ENCODE data around the gene SCMH1. TPM values are rescaled to one million over a fixed set of nuclear protein-coding genes. Genes with fewer than 3 reads are reported as not detected.
"Not testable (repeated sequence)": the region's sequence is repeated elsewhere in the genome, so short reads cannot be mapped to it uniquely, and the experiment has no call there.

Gene SCMH1
- total RNA-seq, 1 experiment from 2014 or later = 25.9 TPM

GRCh38 chr1:41192456-41193178 is 49.5 kb downstream of the SCMH1 start:
- DNase-seq = no peak
- intact Hi-C loops (cut with micrococcal nuclease; ENCODE audit: unreplicated experiment) = no loop called here
- no peaks in the 10 kb centered on the region for H3K27me3 Mint-ChIP-seq (ENCODE audit: unreplicated experiment)
- H3K27ac Mint-ChIP-seq (ENCODE audit: unreplicated experiment) = no peak overlapping the region
- H3K4me3 Mint-ChIP-seq (ENCODE audit: low read depth, unreplicated experiment) = no peak overlapping the region
- TF ChIP-seq CTCF (IDR thresholded peaks at IDR 0.05; ENCODE audit: unreplicated experiment) = no peak
- no peaks in the 10 kb centered on the region for H3K4me1 Mint-ChIP-seq (ENCODE audit: low read depth, unreplicated experiment)
- CTCF ChIA-PET = interaction anchor here (0.6 to 0.7 kb wide), 2 partner anchors 10 to 1337 kb away, joined by 3 to 5 read pairs; no protein-coding TSS in a partner anchor
- BruUV-seq (replicated peaks) = no TSS peak
- no peaks in the 10 kb centered on the region for H3K36me3 Mint-ChIP-seq (ENCODE audit: insufficient read depth, unreplicated experiment)
- H3K9me3 Mint-ChIP-seq (ENCODE audit: low read depth, unreplicated experiment) = no peaks in the 10 kb centered on the region

GRCh38 chr1:41184446-41184845 is 57.7 kb downstream of the SCMH1 start:
- no peak for DNase-seq
- CTCF ChIA-PET = no interaction called here
- Mint-ChIP-seq H3K4me3 (ENCODE audit: low read depth, unreplicated experiment) (no peak overlapping the region), H3K36me3 (ENCODE audit: insufficient read depth, unreplicated experiment) (no peaks in the 10 kb centered on the region), H3K27me3 (ENCODE audit: unreplicated experiment) (no peaks in the 10 kb centered on the region), H3K27ac (ENCODE audit: unreplicated experiment) (no peak overlapping the region), H3K4me1 (ENCODE audit: low read depth, unreplicated experiment) (no peaks in the 10 kb centered on the region), H3K9me3 (ENCODE audit: low read depth, unreplicated experiment) (no peaks in the 10 kb centered on the region)
- intact Hi-C loops (cut with micrococcal nuclease; ENCODE audit: unreplicated experiment) = no loop called here
- no peak for TF ChIP-seq CTCF (IDR thresholded peaks at IDR 0.05; ENCODE audit: unreplicated experiment)
- BruUV-seq (replicated peaks) = no TSS peak

- H3K27me3 Mint-ChIP-seq (ENCODE audit: unreplicated experiment); H3K4me1 Mint-ChIP-seq (ENCODE audit: low read depth, unreplicated experiment); CTCF ChIA-PET; H3K27ac Mint-ChIP-seq (ENCODE audit: unreplicated experiment); H3K36me3 Mint-ChIP-seq (ENCODE audit: insufficient read depth, unreplicated experiment); DNase-seq; H3K4me3 Mint-ChIP-seq (ENCODE audit: low read depth, unreplicated experiment); BruUV-seq (replicated peaks); intact Hi-C loops (cut with micrococcal nuclease; ENCODE audit: unreplicated experiment): not testable (repeated sequence)
- peaks cover 10% of the 10 kb centered on the region for H3K9me3 Mint-ChIP-seq (ENCODE audit: low read depth, unreplicated experiment)
Measured at GRCh38 chr1:41178230-41178629, 63.9 kb downstream of the SCMH1 start.

GRCh38 chr1:41175546-41175945 is 66.6 kb downstream of the SCMH1 start:
- Mint-ChIP-seq H3K9me3 (ENCODE audit: low read depth, unreplicated experiment) (peaks cover 18% of the 10 kb centered on the region), H3K27ac (ENCODE audit: unreplicated experiment) (no peak overlapping the region), H3K4me1 (ENCODE audit: low read depth, unreplicated experiment) (no peaks in the 10 kb centered on the region), H3K36me3 (ENCODE audit: insufficient read depth, unreplicated experiment) (no peaks in the 10 kb centered on the region), H3K27me3 (ENCODE audit: unreplicated experiment) (no peaks in the 10 kb centered on the region), H3K4me3 (ENCODE audit: low read depth, unreplicated experiment) (no peak overlapping the region)
- no TSS peak for BruUV-seq (replicated peaks)
- no peak for TF ChIP-seq CTCF (IDR thresholded peaks at IDR 0.05; ENCODE audit: unreplicated experiment)
- intact Hi-C loops (cut with micrococcal nuclease; ENCODE audit: unreplicated experiment) = no loop called here
- CTCF ChIA-PET = no interaction called here
- DNase-seq = no peak

GRCh38 chr1:41174170-41174569 is 67.9 kb downstream of the SCMH1 start:
- no peaks in the 10 kb centered on the region for H3K4me1 Mint-ChIP-seq (ENCODE audit: low read depth, unreplicated experiment)
- CTCF ChIA-PET = no interaction called here
- H3K9me3 Mint-ChIP-seq (ENCODE audit: low read depth, unreplicated experiment) = peaks cover 19% of the 10 kb centered on the region
- intact Hi-C loops (cut with micrococcal nuclease; ENCODE audit: unreplicated experiment) = no loop called here
- H3K27ac Mint-ChIP-seq (ENCODE audit: unreplicated experiment) = no peak overlapping the region
- H3K27me3 Mint-ChIP-seq (ENCODE audit: unreplicated experiment) = no peaks in the 10 kb centered on the region
- no peaks in the 10 kb centered on the region for H3K36me3 Mint-ChIP-seq (ENCODE audit: insufficient read depth, unreplicated experiment)
- BruUV-seq (replicated peaks) = no TSS peak
- DNase-seq = no peak
- no peak for TF ChIP-seq CTCF (IDR thresholded peaks at IDR 0.05; ENCODE audit: unreplicated experiment)
- no peak overlapping the region for H3K4me3 Mint-ChIP-seq (ENCODE audit: low read depth, unreplicated experiment)
